HFFc6 (cell line): ENCODE measurements around the gene SLC8A1. TPM values are rescaled to one million over a fixed set of nuclear protein-coding genes. Genes with fewer than 3 reads are reported as not detected.

Experiments
- DNase-seq: peaks from one replicate; pipeline ENCODE4 v3.0.0-alpha.2; 2018
- H3K27ac Mint-ChIP-seq: 2 replicates; pipeline ENCODE4 v1.8.0; 2020; ENCODE audit warnings: mild to moderate bottlenecking, mixed read lengths
- H3K27me3 Mint-ChIP-seq: 2 replicates; pipeline ENCODE4 v1.8.0; 2021; ENCODE audit warnings: mild to moderate bottlenecking, moderate library complexity, mixed read lengths; ENCODE audit not compliant: insufficient read depth
- H3K36me3 Mint-ChIP-seq: 2 replicates; pipeline ENCODE4 v1.8.0; 2021; ENCODE audit warnings: low read depth, mixed read lengths
- H3K4me1 Mint-ChIP-seq: 2 replicates; pipeline ENCODE4 v1.8.0; 2020; ENCODE audit warnings: low read depth, mixed read lengths
- H3K4me3 Mint-ChIP-seq: 2 replicates; pipeline ENCODE4 v1.8.0; 2020; ENCODE audit warnings: mild to moderate bottlenecking, moderate library complexity, mixed read lengths
- H3K9me3 Mint-ChIP-seq: 2 replicates; pipeline ENCODE4 v1.8.0; 2020; ENCODE audit warnings: mild to moderate bottlenecking, mixed read lengths
- CTCF ChIP-seq: fragments of 200-600 bp; sonication (generic); IDR thresholded peaks from 2 replicates; pipeline ENCODE4 v1.5.0; 2021; ENCODE audit warnings: antibody characterized with exemption, mild to moderate bottlenecking
- total RNA-seq, 6 experiments: library from RNA; stranded (reverse); fragmentation: NEBNext Ultra II Directional; extraction: Animal tissue kit (Norgen Biotek cat#: 25700); gene quantifications; 2 replicates in 1 of 6; 3 replicates in 5 of 6; pipeline ENCODE4 v1.2.3, GENCODE V29; 2021

SLC8A1 gene
- total RNA-seq, 6 experiments from 2014 or later: 71.5 to 96.9 (median 92.2) TPM

GRCh38 chr2:40184551-40184950 is 267.3 kb downstream of the SLC8A1 start:
- no peaks in the 10 kb centered on the region for H3K9me3 Mint-ChIP-seq
- TF ChIP-seq CTCF: no peak
- H3K27me3 Mint-ChIP-seq: no peaks in the 10 kb centered on the region
- DNase-seq: no peak
- H3K27ac Mint-ChIP-seq: no peak overlapping the region
- no peak overlapping the region for H3K4me3 Mint-ChIP-seq
- peaks cover 18% of the 10 kb centered on the region for H3K4me1 Mint-ChIP-seq
- H3K36me3 Mint-ChIP-seq: 0 out of 2 replicates have a peak, but pooled peaks cover 7% of the 10 kb centered on the region

DNA sequence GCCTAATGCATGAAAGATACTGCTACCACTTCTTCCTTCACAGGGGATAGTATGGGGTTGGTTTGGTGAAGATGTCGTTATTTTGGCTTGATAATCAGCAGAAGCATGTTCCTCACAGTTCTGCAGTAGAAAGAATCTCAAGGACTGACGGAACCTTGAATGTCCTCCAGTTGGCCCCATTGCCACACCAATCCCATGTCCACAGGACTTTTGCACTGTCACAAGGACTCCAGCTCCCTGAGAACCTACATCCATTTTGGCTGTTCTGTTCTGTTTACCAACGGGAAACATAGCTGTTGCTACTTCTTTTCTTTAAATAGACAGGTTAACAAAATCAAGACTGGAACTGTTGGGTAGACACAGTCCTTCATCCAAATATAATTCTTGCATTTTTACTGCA is 270.0 kb downstream of the SLC8A1 start:
- Mint-ChIP-seq H3K27me3 (peaks cover 3% of the 10 kb centered on the region; the same call in 1 of the 2 replicates), H3K36me3 (peaks cover 22% of the 10 kb centered on the region), H3K4me3 (no peak overlapping the region), H3K4me1 (peaks cover 43% of the 10 kb centered on the region), H3K9me3 (no peaks in the 10 kb centered on the region), H3K27ac (no peak overlapping the region)
- no peak for TF ChIP-seq CTCF
- no peak for DNase-seq

- H3K4me3 Mint-ChIP-seq: no peak overlapping the region
- peaks cover 21% of the 10 kb centered on the region for H3K36me3 Mint-ChIP-seq
- no peak for TF ChIP-seq CTCF
- DNase-seq: no peak
- H3K27ac Mint-ChIP-seq: no peak overlapping the region
- no peaks in the 10 kb centered on the region for H3K9me3 Mint-ChIP-seq
- peaks cover 3% of the 10 kb centered on the region; the same call in 1 of the 2 replicates for H3K27me3 Mint-ChIP-seq
- peaks cover 48% of the 10 kb centered on the region for H3K4me1 Mint-ChIP-seq
Measured at GRCh38 chr2:40179801-40180200, 272.1 kb downstream of the SLC8A1 start.

DNA sequence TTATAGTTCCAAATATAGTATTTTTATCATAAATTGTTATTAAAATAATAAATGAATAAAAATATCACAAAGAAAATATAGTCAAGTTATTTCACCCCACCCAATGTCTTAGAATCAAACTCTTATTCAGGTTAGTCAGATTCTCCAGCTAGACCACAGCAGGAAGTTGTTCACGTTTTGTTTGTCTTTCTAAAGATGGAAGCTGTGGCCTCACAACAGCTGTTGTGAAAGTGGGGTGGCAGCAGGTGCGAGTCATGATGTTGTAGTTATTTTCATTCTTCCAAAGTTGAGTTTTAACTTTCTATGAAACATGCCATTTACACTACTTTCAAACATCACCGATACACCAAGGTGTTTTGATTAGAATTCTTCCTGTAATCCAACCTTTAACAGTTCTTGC is 272.9 kb downstream of the SLC8A1 start:
- TF ChIP-seq CTCF: no peak
- no peaks in the 10 kb centered on the region for H3K9me3 Mint-ChIP-seq
- H3K27me3 Mint-ChIP-seq: peaks cover 3% of the 10 kb centered on the region; the same call in 1 of the 2 replicates
- H3K4me1 Mint-ChIP-seq: peaks cover 55% of the 10 kb centered on the region
- peaks cover 19% of the 10 kb centered on the region for H3K36me3 Mint-ChIP-seq
- no peak overlapping the region for H3K4me3 Mint-ChIP-seq
- H3K27ac Mint-ChIP-seq: no peak overlapping the region
- DNase-seq: peak; percentile 9

- H3K36me3 Mint-ChIP-seq: peaks cover 19% of the 10 kb centered on the region
- H3K27ac Mint-ChIP-seq: no peak overlapping the region
- H3K9me3 Mint-ChIP-seq: no peaks in the 10 kb centered on the region
- TF ChIP-seq CTCF: peak; percentile 17; the same call in 1 of the 2 replicates
- no peak for DNase-seq
- peaks cover 62% of the 10 kb centered on the region for H3K4me1 Mint-ChIP-seq
- H3K4me3 Mint-ChIP-seq: no peak overlapping the region
- H3K27me3 Mint-ChIP-seq: peaks cover 3% of the 10 kb centered on the region; the same call in 1 of the 2 replicates
Measured at GRCh38 chr2:40178171-40178778, 273.6 kb downstream of the SLC8A1 start.
